Measurements from ENCODE around the gene ASPHD1.

- TF ChIP-seq RAD21 (IDR thresholded peaks at IDR 0.05; ENCODE audit: low read length) (no peak), CTCF (conservative IDR thresholded peaks at IDR 0.05; ENCODE audit: low read depth, low read length) (no peak), BHLHE40 (IDR thresholded peaks at IDR 0.05; ENCODE audit: low read depth, low read length) (no peak)
Measured at GRCh38 chr16:29873319-29873718, 27.0 kb upstream of the ASPHD1 start.

All from IMR-90 (cell line).